ENCODE results near the gene SMAP1. TPM values are rescaled to one million over a fixed set of nuclear protein-coding genes. Genes with fewer than 3 reads are reported as not detected.

The SMAP1 gene
- total RNA-seq, 2 donors from 2014 or later = 36.6 to 49.4 TPM

DNA sequence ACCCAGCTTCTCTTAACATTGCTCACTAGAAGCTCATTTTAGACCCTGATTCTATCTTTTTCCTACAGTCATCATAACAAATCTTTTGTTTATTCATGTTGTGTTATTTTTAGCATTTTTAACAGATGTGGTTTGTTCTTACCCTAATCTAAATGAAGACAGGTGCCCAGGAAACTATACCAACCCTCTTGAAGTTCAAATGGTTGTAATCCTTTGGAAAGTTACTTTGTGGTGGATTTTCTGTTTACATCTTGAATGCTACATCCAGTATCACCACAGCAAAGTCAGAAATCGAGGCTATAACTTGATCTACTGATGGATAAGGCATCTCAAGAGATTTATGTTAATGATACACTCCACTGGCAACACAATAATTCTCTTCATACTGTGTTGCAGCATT is 26.2 kb downstream of the SMAP1 start:
- Mint-ChIP-seq H3K27me3 (ENCODE audit: insufficient read depth) (no peaks in the 10 kb centered on the region), H3K36me3 (ENCODE audit: low read depth) (peaks cover 14% of the 10 kb centered on the region), H3K4me3 (no peak overlapping the region), H3K9me3 (peaks cover 28% of the 10 kb centered on the region), H3K27ac (no peak overlapping the region), H3K4me1 (no peaks in the 10 kb centered on the region)
- Histone ChIP-seq H3K27me3 (ENCODE audit: control insufficient read depth, insufficient read depth, low read length, poor library complexity, severe bottlenecking) (no peaks in the 10 kb centered on the region), H3K9me3 (ENCODE audit: control insufficient read depth, low read length) (peaks cover 17% of the 10 kb centered on the region), H3K4me3 (ENCODE audit: low read length) (no peak overlapping the region), H3K9ac (ENCODE audit: extremely low read depth, low read length, poor library complexity, severe bottlenecking) (no peak overlapping the region), H3K4me1 (ENCODE audit: control insufficient read depth, insufficient read depth, low read length) (no peaks in the 10 kb centered on the region), H3K27ac (ENCODE audit: low read depth, low read length) (no peak overlapping the region), H3K36me3 (ENCODE audit: control insufficient read depth, insufficient read depth, low read length) (peaks cover 2% of the 10 kb centered on the region)
- no peak for TF ChIP-seq CTCF (conservative IDR thresholded peaks at IDR 0.05)
- WGBS, 2 experiments (ENCODE audit: insufficient coverage in 1 of 2, insufficient read length in 1 of 2) = 83% methylated on average over 1 of the region's 1 CpG; no CpG with 5 or more reads in 1 of the 2 experiments
- no peak for DNase-seq

DNA sequence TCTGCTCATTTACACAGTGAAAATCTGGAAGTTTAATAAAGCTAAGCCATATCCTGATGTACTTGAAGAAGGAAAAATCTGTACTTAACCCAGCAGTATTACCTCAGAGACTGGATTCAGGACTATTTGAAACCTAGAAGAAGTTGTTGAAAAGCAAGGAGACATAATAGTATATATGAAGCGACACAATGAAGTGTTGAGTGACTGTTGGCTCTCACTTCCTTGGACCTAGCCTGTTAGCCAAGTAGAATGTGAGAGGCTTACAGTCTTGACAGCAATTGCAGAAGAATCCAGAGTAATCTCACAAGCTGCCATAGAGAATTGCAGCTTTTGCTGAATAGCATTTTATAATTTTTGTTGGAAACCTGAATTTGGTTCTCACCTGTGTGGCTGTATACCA is 26.7 kb downstream of the SMAP1 start:
- no peaks in the 10 kb centered on the region for H3K27me3 Mint-ChIP-seq (ENCODE audit: insufficient read depth)
- 98 to 100% methylated on average over 1 of the region's 1 CpG for WGBS, 2 experiments (ENCODE audit: insufficient coverage in 1 of 2, insufficient read length in 1 of 2)
- H3K36me3 ChIP-seq (ENCODE audit: control insufficient read depth, insufficient read depth, low read length) = peaks cover 6% of the 10 kb centered on the region
- no peak overlapping the region for H3K4me3 Mint-ChIP-seq
- H3K36me3 Mint-ChIP-seq (ENCODE audit: low read depth) = peaks cover 14% of the 10 kb centered on the region
- peaks cover 28% of the 10 kb centered on the region for H3K9me3 Mint-ChIP-seq
- H3K9ac ChIP-seq (ENCODE audit: extremely low read depth, low read length, poor library complexity, severe bottlenecking) = no peak overlapping the region
- H3K4me1 Mint-ChIP-seq = no peaks in the 10 kb centered on the region
- H3K27ac ChIP-seq (ENCODE audit: low read depth, low read length) = no peak overlapping the region
- no peak overlapping the region for H3K4me3 ChIP-seq (ENCODE audit: low read length)
- no peak for DNase-seq
- H3K9me3 ChIP-seq (ENCODE audit: control insufficient read depth, low read length) = peaks cover 17% of the 10 kb centered on the region
- H3K4me1 ChIP-seq (ENCODE audit: control insufficient read depth, insufficient read depth, low read length) = no peaks in the 10 kb centered on the region
- no peak for TF ChIP-seq CTCF (conservative IDR thresholded peaks at IDR 0.05)
- H3K27ac Mint-ChIP-seq = no peak overlapping the region
- H3K27me3 ChIP-seq (ENCODE audit: control insufficient read depth, insufficient read depth, low read length, poor library complexity, severe bottlenecking) = no peaks in the 10 kb centered on the region

GRCh38 chr6:70700922-70701876 is 33.5 kb downstream of the SMAP1 start:
- Histone ChIP-seq H3K36me3 (ENCODE audit: control insufficient read depth, insufficient read depth, low read length) (peaks cover 21% of the 10 kb centered on the region), H3K9me3 (ENCODE audit: control insufficient read depth, low read length) (peaks cover 6% of the 10 kb centered on the region), H3K9ac (ENCODE audit: extremely low read depth, low read length, poor library complexity, severe bottlenecking) (no peak overlapping the region), H3K4me3 (ENCODE audit: low read length) (no peak overlapping the region), H3K27me3 (ENCODE audit: control insufficient read depth, insufficient read depth, low read length, poor library complexity, severe bottlenecking) (no peaks in the 10 kb centered on the region), H3K27ac (ENCODE audit: low read depth, low read length) (no peak overlapping the region), H3K4me1 (ENCODE audit: control insufficient read depth, insufficient read depth, low read length) (no peaks in the 10 kb centered on the region)
- 86 to 89% methylated on average over 6 to 10 of the region's 10 CpGs for WGBS, 2 experiments (ENCODE audit: insufficient coverage in 1 of 2, insufficient read length in 1 of 2)
- Mint-ChIP-seq H3K4me1 (no peaks in the 10 kb centered on the region), H3K9me3 (no peaks in the 10 kb centered on the region), H3K27ac (no peak overlapping the region), H3K27me3 (ENCODE audit: insufficient read depth) (no peaks in the 10 kb centered on the region), H3K36me3 (ENCODE audit: low read depth) (peaks cover 16% of the 10 kb centered on the region), H3K4me3 (no peak overlapping the region)
- no peak for DNase-seq
- TF ChIP-seq CTCF (conservative IDR thresholded peaks at IDR 0.05) = no peak

Data from endodermal cell (in vitro differentiated cells).